ENCODE measurements around the gene TLDC2.

DNA sequence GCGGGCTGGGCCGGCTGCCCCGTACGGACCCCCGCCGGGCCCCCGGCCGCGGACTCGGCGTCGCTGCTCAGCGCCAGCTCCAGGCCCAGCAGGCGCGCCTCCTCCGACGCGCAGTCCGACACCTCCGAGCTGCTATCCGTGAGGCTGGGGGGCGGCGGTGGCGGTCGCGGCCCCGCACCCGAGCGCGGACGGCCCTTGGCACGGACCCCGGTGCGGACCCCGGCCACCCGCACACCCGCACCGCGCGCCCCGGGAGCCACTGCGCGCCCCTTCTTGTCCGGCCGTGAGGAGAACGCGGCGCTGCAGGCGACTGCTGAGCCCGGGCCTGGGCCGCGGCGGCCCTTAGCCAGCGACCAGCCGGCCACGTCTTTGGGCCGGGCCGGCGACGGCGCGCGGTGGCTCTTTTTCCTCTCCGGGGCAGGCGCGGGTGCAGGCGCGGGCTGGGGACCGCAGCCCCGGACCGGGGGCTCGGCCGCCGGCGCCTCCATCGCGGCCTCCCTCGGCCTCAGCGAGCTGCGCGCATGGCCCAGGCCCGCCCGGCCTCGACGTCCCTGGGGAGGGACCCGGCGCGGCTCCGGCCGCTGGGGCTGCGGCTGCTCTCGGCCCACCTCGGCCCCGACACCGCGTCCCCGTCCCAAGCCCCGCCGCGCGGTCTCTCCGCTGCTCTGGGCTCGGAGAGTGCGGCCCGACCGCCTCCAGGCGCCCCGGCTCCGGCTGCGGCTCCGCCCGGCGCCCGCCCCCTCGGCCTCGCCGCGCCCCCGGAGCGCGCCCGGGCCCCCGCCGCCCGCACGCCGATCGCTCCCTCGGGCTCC is 12.9 kb upstream of the TLDC2 start:
- TF ChIP-seq, protein P1, sequence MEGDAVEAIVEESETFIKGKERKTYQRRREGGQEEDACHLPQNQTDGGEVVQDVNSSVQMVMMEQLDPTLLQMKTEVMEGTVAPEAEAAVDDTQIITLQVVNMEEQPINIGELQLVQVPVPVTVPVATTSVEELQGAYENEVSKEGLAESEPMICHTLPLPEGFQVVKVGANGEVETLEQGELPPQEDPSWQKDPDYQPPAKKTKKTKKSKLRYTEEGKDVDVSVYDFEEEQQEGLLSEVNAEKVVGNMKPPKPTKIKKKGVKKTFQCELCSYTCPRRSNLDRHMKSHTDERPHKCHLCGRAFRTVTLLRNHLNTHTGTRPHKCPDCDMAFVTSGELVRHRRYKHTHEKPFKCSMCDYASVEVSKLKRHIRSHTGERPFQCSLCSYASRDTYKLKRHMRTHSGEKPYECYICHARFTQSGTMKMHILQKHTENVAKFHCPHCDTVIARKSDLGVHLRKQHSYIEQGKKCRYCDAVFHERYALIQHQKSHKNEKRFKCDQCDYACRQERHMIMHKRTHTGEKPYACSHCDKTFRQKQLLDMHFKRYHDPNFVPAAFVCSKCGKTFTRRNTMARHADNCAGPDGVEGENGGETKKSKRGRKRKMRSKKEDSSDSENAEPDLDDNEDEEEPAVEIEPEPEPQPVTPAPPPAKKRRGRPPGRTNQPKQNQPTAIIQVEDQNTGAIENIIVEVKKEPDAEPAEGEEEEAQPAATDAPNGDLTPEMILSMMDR (IDR thresholded peaks at IDR 0.05; ENCODE audit: insufficient read depth, low read length): no peak
- TF ChIP-seq GABPA (IDR thresholded peaks at IDR 0.05; ENCODE audit: low read depth): no peak
